Endothelial cell of umbilical vein (primary cell): ENCODE measurements around the gene HADHB. TPM values are rescaled to one million over a fixed set of nuclear protein-coding genes. Genes with fewer than 3 reads are reported as not detected.

Experiments
- BruUV-seq: library from RNA; stranded (reverse); fragments of 400-500 nt; replicated peaks from 2 replicates; lab custom pipeline; 2021; lab: Mats Ljungman, UMichigan
- CTCF ChIA-PET: fragments of 300-600, 350-600 bp; sonication (Branson Sonifier 250); formaldehyde crosslinking; loops from one replicate; lab custom pipeline; 2021; ENCODE audit warnings: antibody characterized with exemption, inconsistent platforms; lab: Charles Lee
- POLR2A ChIA-PET: fragments of 300-600, 350-600 bp; sonication (Branson Sonifier 250); formaldehyde crosslinking; loops from one replicate; lab custom pipeline; 2021; ENCODE audit warnings: antibody characterized with exemption, inconsistent platforms; lab: Charles Lee
- DNase-seq: peaks from one replicate; pipeline ENCODE4 v3.0.0-alpha.2; 2011; ENCODE audit warnings: low read depth, low spot score
- FAIRE-seq: peaks from 2 replicates; lab custom pipeline; 2011; peaks lifted over from hg19 to GRCh38; lab: Jason Lieb, UNC
- H2AFZ ChIP-seq: 2 replicates; pipeline ENCODE4 v1.6.0; 2012; ENCODE audit warnings: low read depth, low read length, control low read depth, inconsistent platforms
- H3K27ac ChIP-seq: 2 replicates; pipeline ENCODE4 v1.5.1; 2011; ENCODE audit warnings: low read depth, mild to moderate bottlenecking, control low read depth, low read length, moderate library complexity; ENCODE audit not compliant: insufficient read depth
- H3K27me3 ChIP-seq, 2 experiments: 2 replicates each; pipeline versions ENCODE4 v1.6.0 to v1.6.1; 2011; ENCODE audit warnings: low read length in 2 of 2, mixed read lengths in 1 of 2; ENCODE audit not compliant: control insufficient read depth in 2 of 2, insufficient read depth in 2 of 2
- H3K36me3 ChIP-seq, 2 experiments: 2 replicates in 1 of 2; 3 replicates in 1 of 2; pipeline ENCODE4 v1.5.1; 2011; ENCODE audit warnings: low read length in 2 of 2, mild to moderate bottlenecking in 1 of 2, moderate library complexity in 1 of 2; ENCODE audit not compliant: control insufficient read depth in 2 of 2, insufficient read depth in 2 of 2; ENCODE audit errors: extremely low read depth in 1 of 2
- H3K4me1 ChIP-seq: 3 replicates; pipeline ENCODE4 v1.5.1; 2011; ENCODE audit warnings: mild to moderate bottlenecking, low read length; ENCODE audit not compliant: control insufficient read depth, insufficient read depth; ENCODE audit errors: extremely low read depth
- H3K4me2 ChIP-seq: 2 replicates; pipeline ENCODE4 v1.6.1; 2011; ENCODE audit warnings: low read length, control low read depth, mixed read lengths; ENCODE audit not compliant: insufficient read depth
- H3K4me3 ChIP-seq, 3 experiments: fragments of 200-600 bp in 1 of 3; sonication (generic), shearing (Covaris generic) in 1 of 3; replicated peaks in 1 of 3; 2 replicates each; pipeline ENCODE4 v1.5.1; 2011 to 2016; ENCODE audit warnings: control low read depth in 3 of 3, low read length in 3 of 3, mild to moderate bottlenecking in 2 of 3, inconsistent platforms in 1 of 3, low read depth in 1 of 3, moderate library complexity in 1 of 3; ENCODE audit not compliant: insufficient read depth in 1 of 3
- H3K79me2 ChIP-seq: 2 replicates; pipeline ENCODE4 v1.6.0; 2012; ENCODE audit warnings: low read length, inconsistent platforms; ENCODE audit not compliant: control insufficient read depth, insufficient read depth
- H3K9ac ChIP-seq: replicated peaks from 2 replicates; pipeline ENCODE3; 2011; ENCODE audit warnings: low read length, control low read depth; ENCODE audit not compliant: insufficient read depth; ENCODE audit errors: extremely low read depth
- H3K9me1 ChIP-seq: replicated peaks from 3 replicates; pipeline ENCODE4 v1.6.0; 2011; ENCODE audit warnings: mild to moderate bottlenecking, low read length; ENCODE audit not compliant: control insufficient read depth, insufficient read depth; ENCODE audit errors: extremely low read depth
- H3K9me3 ChIP-seq: replicated peaks from 2 replicates; pipeline ENCODE4 v1.5.1; 2012; ENCODE audit warnings: low read length, inconsistent platforms; ENCODE audit not compliant: control insufficient read depth, insufficient read depth
- H4K20me1 ChIP-seq: replicated peaks from 2 replicates; pipeline ENCODE3; 2011; ENCODE audit warnings: mild to moderate bottlenecking, low read length; ENCODE audit not compliant: control insufficient read depth, insufficient read depth; ENCODE audit errors: extremely low read depth
- EZH2 ChIP-seq: IDR thresholded peaks from 2 replicates; pipeline ENCODE4 v1.6.1; 2012; ENCODE audit warnings: borderline replicate concordance, low read depth, mild to moderate bottlenecking, moderate library complexity, low read length, inconsistent platforms; ENCODE audit not compliant: severe bottlenecking
- FOS ChIP-seq: IDR thresholded peaks from 2 replicates; pipeline ENCODE4 v1.6.1; 2011; ENCODE audit warnings: mild to moderate bottlenecking, low read length, moderate library complexity, borderline replicate concordance; ENCODE audit not compliant: insufficient read depth
- GATA2 ChIP-seq: IDR thresholded peaks from 2 replicates; pipeline ENCODE4 v1.7.0; 2011; ENCODE audit warnings: low read depth, mild to moderate bottlenecking, moderate library complexity, mixed read lengths, low read length; ENCODE audit not compliant: insufficient read length, insufficient read depth
- JUN ChIP-seq: IDR thresholded peaks from 2 replicates; pipeline ENCODE4 v1.6.1; 2011; ENCODE audit warnings: borderline replicate concordance, low read depth; ENCODE audit not compliant: insufficient read length, insufficient read depth
- MAX ChIP-seq: IDR thresholded peaks from 2 replicates; pipeline ENCODE4 v1.6.1; 2011; ENCODE audit not compliant: insufficient read depth, insufficient read length
- MYC ChIP-seq: IDR thresholded peaks from one replicate; pipeline ENCODE4 v1.6.1; 2011; ENCODE audit warnings: mild to moderate bottlenecking, low read depth, low read length
- POLR2A ChIP-seq: IDR thresholded peaks from 2 replicates; pipeline ENCODE4 v1.6.1; 2012; ENCODE audit warnings: low read depth, mild to moderate bottlenecking, control low read depth, low read length
- POLR2AphosphoS5 ChIP-seq: IDR thresholded peaks from 2 replicates; pipeline ENCODE4 v1.6.1; 2012; ENCODE audit warnings: low read depth, mild to moderate bottlenecking, control low read depth, low read length, moderate library complexity; ENCODE audit not compliant: insufficient read depth
- dilution Hi-C: fragments of 300-500 bp; cut with MboI; formaldehyde crosslinking; loops from one replicate; pipeline ENCODE4 v1.15.0; 2019; ENCODE audit warnings: low sequenced_read_pairs; ENCODE audit not compliant: extremely low pct_ligation_motif_present
- intact Hi-C: fragments of 100-400 bp; cut with micrococcal nuclease; formaldehyde crosslinking; loops from one replicate; pipeline ENCODE4 v1.10.0; 2022
- polyA plus RNA-seq, 4 experiments: library from polyadenylated mRNA; depleted of rRNA in 3 of 4; stranded (reverse) in 3 of 4; unstranded in 1 of 4; fragments of >200 nt; gene quantifications; 2 replicates each; pipeline versions ENCODE4 v1.2.1 to v1.2.3, GENCODE V29; 2011 to 2012; ENCODE audit warnings: missing spikeins in 1 of 4
- total RNA-seq: library from RNA; stranded (reverse); gene quantifications from 2 replicates; pipeline ENCODE4 v1.2.3, GENCODE V29; 2021
- TF ChIP-seq, protein P1 (sequence below), 2 donors: IDR thresholded peaks; 1 replicate in 1 of 2; 2 replicates in 1 of 2; pipeline ENCODE4 v1.5.1; 2011; ENCODE audit warnings: low read length in 2 of 2, mild to moderate bottlenecking in 2 of 2, moderate library complexity in 2 of 2, control low read depth in 1 of 2, inconsistent platforms in 1 of 2, low read depth in 1 of 2; ENCODE audit not compliant: insufficient read depth in 1 of 2; ENCODE audit errors: extremely low read depth in 1 of 2

The HADHB gene
- total and polyA plus RNA-seq, 2 donors (not counting 3 experiments of a cell fraction or from before 2014, with no cell fraction given), result 92.9 to 100 TPM

- no peaks in the 10 kb centered on the region for H4K20me1 ChIP-seq
- H3K79me2 ChIP-seq, result peaks cover 48% of the 10 kb centered on the region
- no peak overlapping the region for H3K9ac ChIP-seq
- dilution Hi-C loops (no loop called here), intact Hi-C loops (no loop called here)
- TF ChIP-seq MAX (no peak), POLR2A (no peak), GATA2 (no peak), FOS (no peak), JUN (no peak), POLR2AphosphoS5 (no peak), EZH2 (no peak), MYC (no peak)
- TF ChIP-seq, protein P1, sequence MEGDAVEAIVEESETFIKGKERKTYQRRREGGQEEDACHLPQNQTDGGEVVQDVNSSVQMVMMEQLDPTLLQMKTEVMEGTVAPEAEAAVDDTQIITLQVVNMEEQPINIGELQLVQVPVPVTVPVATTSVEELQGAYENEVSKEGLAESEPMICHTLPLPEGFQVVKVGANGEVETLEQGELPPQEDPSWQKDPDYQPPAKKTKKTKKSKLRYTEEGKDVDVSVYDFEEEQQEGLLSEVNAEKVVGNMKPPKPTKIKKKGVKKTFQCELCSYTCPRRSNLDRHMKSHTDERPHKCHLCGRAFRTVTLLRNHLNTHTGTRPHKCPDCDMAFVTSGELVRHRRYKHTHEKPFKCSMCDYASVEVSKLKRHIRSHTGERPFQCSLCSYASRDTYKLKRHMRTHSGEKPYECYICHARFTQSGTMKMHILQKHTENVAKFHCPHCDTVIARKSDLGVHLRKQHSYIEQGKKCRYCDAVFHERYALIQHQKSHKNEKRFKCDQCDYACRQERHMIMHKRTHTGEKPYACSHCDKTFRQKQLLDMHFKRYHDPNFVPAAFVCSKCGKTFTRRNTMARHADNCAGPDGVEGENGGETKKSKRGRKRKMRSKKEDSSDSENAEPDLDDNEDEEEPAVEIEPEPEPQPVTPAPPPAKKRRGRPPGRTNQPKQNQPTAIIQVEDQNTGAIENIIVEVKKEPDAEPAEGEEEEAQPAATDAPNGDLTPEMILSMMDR (IDR thresholded peaks at IDR 0.05; ENCODE audit: extremely low read depth in 1 of 2, insufficient read depth in 1 of 2, low read depth in 1 of 2, low read length in 2 of 2), result no peak
- no peaks in the 10 kb centered on the region for H3K27me3 ChIP-seq
- H3K4me3 ChIP-seq, result no peak overlapping the region
- FAIRE-seq (no peak), DNase-seq (no peak)
- no peak overlapping the region for H2AFZ ChIP-seq
- no peak overlapping the region for H3K4me2 ChIP-seq
- H3K4me1 ChIP-seq, result peaks cover 9% of the 10 kb centered on the region
- CTCF ChIA-PET, result no interaction called here
- H3K9me3 ChIP-seq, result no peaks in the 10 kb centered on the region
- peaks cover 5 to 13% of the 10 kb centered on the region in 2 experiments for H3K36me3 ChIP-seq
- BruUV-seq, result no TSS peak
- no peak overlapping the region for H3K27ac ChIP-seq
- no peaks in the 10 kb centered on the region for H3K9me1 ChIP-seq
- POLR2A ChIA-PET, result no interaction called here
Measured at GRCh38 chr2:26238311-26238958, 6.3 kb upstream of the HADHB start.
